GM23338 (cell line): Measurements from ENCODE around the gene STX8. TPM values are rescaled to one million over a fixed set of nuclear protein-coding genes. Genes with fewer than 3 reads are reported as not detected.

Experiments used
- ATAC-seq: fragments of 200-7000 bp; cut with Tn5 transposase; 3 replicates; pipeline ENCODE4 v1.9.1; 2020
- DNase-seq: peaks from one replicate; pipeline ENCODE4 v3.0.0-alpha.2; 2015; ENCODE audit warnings: low spot score
- H2AFZ ChIP-seq: fragments of 200-600 bp; sonication (generic); 2 replicates; pipeline ENCODE4 v1.8.0; 2016; ENCODE audit warnings: antibody characterized with exemption, mild to moderate bottlenecking, moderate library complexity
- H3F3A ChIP-seq: fragments of 200-600 bp; sonication (generic); replicated peaks from 2 replicates; pipeline ENCODE4 v1.8.0; 2017; ENCODE audit warnings: antibody characterized with exemption, mixed run types, low read depth
- H3K27ac ChIP-seq: fragments of 200-600 bp; sonication (generic); 2 replicates; pipeline ENCODE4 v1.6.1; 2016; ENCODE audit warnings: low read depth
- H3K27me3 ChIP-seq: fragments of 200-600 bp; sonication (generic); 2 replicates; pipeline ENCODE4 v1.8.0; 2016; ENCODE audit warnings: mild to moderate bottlenecking, mixed run types, moderate library complexity; ENCODE audit not compliant: insufficient read depth
- H3K36me3 ChIP-seq: fragments of 200-600 bp; sonication (generic); 2 replicates; pipeline ENCODE4 v1.8.0; 2016; ENCODE audit warnings: mild to moderate bottlenecking; ENCODE audit not compliant: insufficient read depth
- H3K4me1 ChIP-seq: fragments of 200-600 bp; sonication (generic); 2 replicates; pipeline ENCODE4 v1.8.0; 2016; ENCODE audit warnings: mild to moderate bottlenecking, moderate library complexity; ENCODE audit not compliant: insufficient read depth
- H3K4me2 ChIP-seq: fragments of 200-600 bp; sonication (generic); 2 replicates; pipeline ENCODE4 v1.7.1; 2017; ENCODE audit warnings: mixed run types
- H3K4me3 ChIP-seq: fragments of 200-600 bp; sonication (generic); 2 replicates; pipeline ENCODE4 v1.6.1; 2016; ENCODE audit warnings: mixed run types
- H3K79me2 ChIP-seq: fragments of 200-600 bp; sonication (generic); replicated peaks from 2 replicates; pipeline ENCODE4 v1.8.0; 2017; ENCODE audit warnings: mild to moderate bottlenecking; ENCODE audit not compliant: insufficient read depth
- H3K9me2 ChIP-seq: fragments of 200-600 bp; sonication (generic); 2 replicates; pipeline ENCODE4 v1.8.0; 2017; ENCODE audit not compliant: insufficient read depth
- H4K20me1 ChIP-seq: fragments of 200-600 bp; sonication (generic); replicated peaks from 2 replicates; pipeline ENCODE4 v1.8.0; 2017; ENCODE audit warnings: mild to moderate bottlenecking; ENCODE audit not compliant: insufficient read depth
- H3K27ac Mint-ChIP-seq: 2 replicates; pipeline ENCODE4 v1.8.0; 2020; ENCODE audit warnings: inconsistent platforms, mild to moderate bottlenecking, moderate library complexity, mixed read lengths
- H3K27me3 Mint-ChIP-seq: 3 replicates; pipeline ENCODE4 v1.8.0; 2022; ENCODE audit warnings: low read depth, mild to moderate bottlenecking, moderate library complexity, mixed read lengths, inconsistent platforms; ENCODE audit not compliant: insufficient read depth, poor library complexity
- H3K36me3 Mint-ChIP-seq: 3 replicates; pipeline ENCODE4 v1.8.0; 2021; ENCODE audit warnings: low read depth, mild to moderate bottlenecking, inconsistent platforms, moderate library complexity, mixed read lengths
- H3K4me1 Mint-ChIP-seq: 3 replicates; pipeline ENCODE4 v1.8.0; 2020; ENCODE audit warnings: mild to moderate bottlenecking, inconsistent platforms, mixed read lengths
- H3K4me3 Mint-ChIP-seq: 3 replicates; pipeline ENCODE4 v1.8.0; 2021; ENCODE audit warnings: moderate library complexity, mild to moderate bottlenecking, inconsistent platforms, mixed read lengths
- H3K9me3 Mint-ChIP-seq: 3 replicates; pipeline ENCODE4 v1.8.0; 2020; ENCODE audit warnings: moderate library complexity, mild to moderate bottlenecking, inconsistent platforms, mixed read lengths
- CREB1 ChIP-seq: fragments of 250-450 bp; sonication (Bioruptor Pico); IDR thresholded peaks from 2 replicates; pipeline ENCODE4 v1.5.0; 2020; ENCODE audit warnings: low read depth, mild to moderate bottlenecking, moderate library complexity
- CTCF ChIP-seq, 2 experiments: fragments of 200-600 bp in 1 of 2; sonication (generic) in 1 of 2; conservative IDR thresholded peaks; 2 replicates each; pipeline versions ENCODE4 v1.5.1 to v1.6.1; 2016 to 2017; ENCODE audit warnings: antibody characterized with exemption in 2 of 2, low read depth in 2 of 2, mild to moderate bottlenecking in 2 of 2, moderate library complexity in 1 of 2
- ETS1 ChIP-seq: IDR thresholded peaks from 2 replicates; pipeline ENCODE4 v1.6.1; 2016; ENCODE audit warnings: antibody characterized with exemption
- EZH2 ChIP-seq: fragments of 200-600 bp; sonication (generic); IDR thresholded peaks from one replicate; pipeline ENCODE4 v1.8.0; 2017; ENCODE audit warnings: antibody characterized with exemption, mild to moderate bottlenecking, low read depth; ENCODE audit not compliant: unreplicated experiment
- EZH2phosphoT487 ChIP-seq: fragments of 200-600 bp; sonication (generic); IDR thresholded peaks from one replicate; pipeline ENCODE4 v1.8.1; 2018; ENCODE audit warnings: antibody characterized with exemption; ENCODE audit not compliant: unreplicated experiment
- JUNB ChIP-seq: IDR thresholded peaks from one replicate; pipeline ENCODE4 v1.6.1; 2016; ENCODE audit warnings: antibody characterized with exemption; ENCODE audit not compliant: unreplicated experiment
- NANOG ChIP-seq: IDR thresholded peaks from 2 replicates; pipeline ENCODE4 v1.6.1; 2016; ENCODE audit warnings: antibody characterized with exemption, borderline replicate concordance
- POLR2AphosphoS5 ChIP-seq: IDR thresholded peaks from 2 replicates; pipeline ENCODE4 v1.6.1; 2016; ENCODE audit warnings: antibody characterized with exemption, low read depth
- REST ChIP-seq: IDR thresholded peaks from one replicate; pipeline ENCODE4 v1.6.1; 2018; ENCODE audit warnings: antibody characterized with exemption; ENCODE audit not compliant: unreplicated experiment
- STAT1 ChIP-seq: IDR thresholded peaks from one replicate; pipeline ENCODE4 v1.6.1; 2016; ENCODE audit warnings: antibody characterized with exemption; ENCODE audit not compliant: unreplicated experiment
- ZNF114 ChIP-seq: fragments of 250-450 bp; sonication (Bioruptor Pico); IDR thresholded peaks from 2 replicates; pipeline ENCODE4 v1.5.0; 2020; ENCODE audit warnings: mild to moderate bottlenecking, moderate library complexity
- ZNF331 ChIP-seq: fragments of 250-450 bp; sonication (Bioruptor Pico); IDR thresholded peaks from 2 replicates; pipeline ENCODE4 v1.5.0; 2020; ENCODE audit warnings: low read depth, mild to moderate bottlenecking, moderate library complexity
- ZNF462 ChIP-seq: fragments of 250-450 bp; sonication (Bioruptor Pico); IDR thresholded peaks from 2 replicates; pipeline ENCODE4 v1.5.0; 2020; ENCODE audit warnings: mild to moderate bottlenecking, moderate library complexity
- polyA plus RNA-seq: library from polyadenylated mRNA; unstranded; fragments of >200 nt; fragmentation: Nextera tagmentation; extraction: Ambion mirVana; gene quantifications from 2 replicates; pipeline ENCODE4 v1.2.1, GENCODE V29; 2016
- total RNA-seq: library from RNA; depleted of rRNA; stranded (reverse); fragments of >200 nt; shearing (Covaris generic); gene quantifications from 2 replicates; pipeline ENCODE4 v1.2.3, GENCODE V29; 2014

STX8 gene
- total and polyA plus RNA-seq, 2 experiments from 2014 or later, result 59.4 to 82.3 TPM

- Histone ChIP-seq H3K36me3 (no peaks in the 10 kb centered on the region), H3K27me3 (peaks cover 12% of the 10 kb centered on the region; the same call in 1 of the 2 replicates), H2AFZ (no peak overlapping the region), H3F3A (no peaks in the 10 kb centered on the region), H3K27ac (no peak overlapping the region), H3K79me2 (no peaks in the 10 kb centered on the region), H3K4me1 (peaks cover 10% of the 10 kb centered on the region; the same call in 1 of the 2 replicates), H3K4me3 (no peak overlapping the region), H3K9me2 (no peaks in the 10 kb centered on the region), H4K20me1 (no peaks in the 10 kb centered on the region), H3K4me2 (no peak overlapping the region)
- peaks cover 16% of the 10 kb centered on the region for H3K27me3 Mint-ChIP-seq
- H3K4me1 Mint-ChIP-seq, result peaks cover 6% of the 10 kb centered on the region
- ATAC-seq (no peak), DNase-seq (no peak)
- no peaks in the 10 kb centered on the region; the same call in 2 of the 3 replicates for H3K9me3 Mint-ChIP-seq
- no peak overlapping the region for H3K4me3 Mint-ChIP-seq
- TF ChIP-seq ETS1 (no peak), ZNF331 (CRISPR knock-in tag) (no peak), POLR2AphosphoS5 (no peak), EZH2phosphoT487 (no peak), ZNF462 (CRISPR knock-in tag) (no peak), CREB1 (CRISPR knock-in tag) (no peak), EZH2 (no peak), JUNB (no peak), ZNF114 (CRISPR knock-in tag) (no peak), NANOG (no peak), CTCF (conservative IDR thresholded peaks at IDR 0.05; ENCODE audit: low read depth in 2 of 2) (no peak), STAT1 (no peak), REST (no peak)
- H3K27ac Mint-ChIP-seq, result no peak overlapping the region
- no peaks in the 10 kb centered on the region; the same call in 2 of the 3 replicates for H3K36me3 Mint-ChIP-seq
These were observed 340.3 kb downstream of the STX8 start for GRCh38 chr17:9235346-9235745.
